GM12878 (cell line): Measurements from ENCODE around the gene CCT4. TPM values are rescaled to one million over a fixed set of nuclear protein-coding genes. Genes with fewer than 3 reads are reported as not detected.

Experiments used
- ATAC-seq: fragments of 200-7000 bp; cut with Tn5 transposase; 3 replicates; pipeline ENCODE4 v1.9.1; 2020; ENCODE audit warnings: mild to moderate bottlenecking, moderate library complexity
- BruUV-seq: library from RNA; stranded (reverse); fragments of 400-500 nt; replicated peaks from 2 replicates; lab custom pipeline; 2021; lab: Mats Ljungman, UMichigan
- CTCF ChIA-PET: fragments of 300-600 bp; sonication (Branson Sonifier 250); formaldehyde crosslinking; extraction: SDS; loops from one replicate; lab custom pipeline; 2021; ENCODE audit warnings: inconsistent platforms; lab: Yijun Ruan, JAX
- POLR2A ChIA-PET: fragments of 350-600 bp; formaldehyde crosslinking; extraction: SDS; loops from one replicate; lab custom pipeline; 2021; ENCODE audit warnings: inconsistent platforms; lab: Charles Lee
- RAD21 ChIA-PET: fragments of 300-600 bp; sonication (Branson Sonifier 250); formaldehyde crosslinking; loops from one replicate; lab custom pipeline; 2023; ENCODE audit warnings: antibody characterized with exemption; ENCODE audit not compliant: unreplicated experiment; lab: Charles Lee
- SMC1A ChIA-PET: fragments of 300-600 bp; sonication (Branson Sonifier 250); formaldehyde crosslinking; loops from one replicate; lab custom pipeline; 2023; ENCODE audit not compliant: unreplicated experiment, uncharacterized antibody; lab: Charles Lee
- DNase-seq: peaks from one replicate; pipeline ENCODE4 v3.0.0-alpha.2; 2011; ENCODE audit warnings: low read depth, low spot score
- FAIRE-seq: peaks from 3 replicates; lab custom pipeline; 2011; peaks lifted over from hg19 to GRCh38; lab: Jason Lieb, UNC
- H2AFZ ChIP-seq: 2 replicates; pipeline ENCODE4 v1.6.0; 2011; ENCODE audit warnings: low read depth, low read length, control low read depth; ENCODE audit not compliant: control insufficient read depth
- H3K27ac ChIP-seq: 2 replicates; pipeline ENCODE4 v1.5.1; 2011; ENCODE audit warnings: control low read depth; ENCODE audit not compliant: control insufficient read depth, insufficient read depth
- H3K27me3 ChIP-seq, 2 experiments: replicated peaks in 1 of 2; 2 replicates each; pipeline versions ENCODE4 v1.6.0 to v1.6.1; 2011; ENCODE audit warnings: low read length in 1 of 2; ENCODE audit not compliant: control insufficient read depth in 2 of 2, insufficient read depth in 2 of 2
- H3K36me3 ChIP-seq, 2 experiments: 2 replicates each; pipeline ENCODE4 v1.5.1; 2011; ENCODE audit warnings: low read length in 1 of 2; ENCODE audit not compliant: control insufficient read depth in 2 of 2, insufficient read depth in 2 of 2
- H3K4me1 ChIP-seq: 2 replicates; pipeline ENCODE4 v1.6.1; 2011; ENCODE audit warnings: mild to moderate bottlenecking, low read length, moderate library complexity, mixed read lengths; ENCODE audit not compliant: control insufficient read depth, insufficient read depth
- H3K4me2 ChIP-seq: 2 replicates; pipeline ENCODE4 v1.6.0; 2011; ENCODE audit warnings: control low read depth; ENCODE audit not compliant: control insufficient read depth, insufficient read depth
- H3K4me3 ChIP-seq: fragments of 200-600 bp; sonication (generic); 2 replicates; pipeline ENCODE4 v1.5.1; 2016
- H3K79me2 ChIP-seq: 2 replicates; pipeline ENCODE4 v1.6.0; 2011; ENCODE audit warnings: low read length; ENCODE audit not compliant: control insufficient read depth, insufficient read depth
- H3K9ac ChIP-seq: 2 replicates; pipeline ENCODE4 v1.8.0; 2011; ENCODE audit warnings: low read length, control low read depth, mixed read lengths; ENCODE audit not compliant: control insufficient read depth, insufficient read depth
- H3K9me3 ChIP-seq: replicated peaks from 3 replicates; pipeline ENCODE4 v1.5.1; 2011; ENCODE audit warnings: mild to moderate bottlenecking, low read length; ENCODE audit not compliant: control insufficient read depth, insufficient read depth
- H4K20me1 ChIP-seq: 2 replicates; pipeline ENCODE4 v1.6.0; 2011; ENCODE audit not compliant: control insufficient read depth, insufficient read depth
- EGR1 ChIP-seq, 2 experiments: IDR thresholded peaks; 1 replicate in 1 of 2; 2 replicates in 1 of 2; pipeline ENCODE4 v1.6.1; 2011 to 2012; ENCODE audit warnings: low read depth in 2 of 2, low read length in 2 of 2, borderline replicate concordance in 1 of 2, mild to moderate bottlenecking in 1 of 2, moderate library complexity in 1 of 2
- JUNB ChIP-seq: IDR thresholded peaks from 2 replicates; pipeline ENCODE4 v1.6.1; 2016; ENCODE audit warnings: antibody characterized with exemption, mild to moderate bottlenecking
- TCF7 ChIP-seq: IDR thresholded peaks from 2 replicates; pipeline ENCODE4 v1.6.1; 2014; ENCODE audit warnings: antibody characterized with exemption, borderline replicate concordance
- WGBS: methylation state at CpG from one replicate; pipeline ENCODE4 v1.1.6; 2016; ENCODE audit warnings: low lambda C conversion rate; ENCODE audit not compliant: insufficient replicate concordance, insufficient coverage; ENCODE audit errors: missing lambda C conversion rate; 5-methylcytosine and 5-hydroxymethylcytosine counted together
- in situ Hi-C: fragments of 300-500 bp; cut with MboI; formaldehyde crosslinking; loops from 9 replicates; pipeline ENCODE4 v1.14.3; 2018; ENCODE audit warnings: mixed read lengths
- intact Hi-C: fragments of 100-400 bp; cut with micrococcal nuclease; formaldehyde crosslinking; loops from one replicate; pipeline ENCODE4 v1.14.2; 2022; ENCODE audit not compliant: unreplicated experiment
- polyA plus RNA-seq, 11 experiments: library from polyadenylated mRNA; depleted of rRNA in 4 of 11; unstranded in 6 of 11; stranded (reverse) in 5 of 11; fragments of >200 nt; fragmentation: Nextera tagmentation in 4 of 11; fragmentation: Illumina TruSeq in 1 of 11; extraction: Ambion mirVana in 4 of 11; extraction: Trizol in 1 of 11; gene quantifications; 1 replicate in 1 of 11; 2 replicates in 10 of 11; pipeline versions ENCODE4 v1.2.1 to v1.2.3, GENCODE V29; 2011 to 2016; ENCODE audit warnings: inconsistent platforms in 2 of 11, missing spikeins in 2 of 11, low read depth in 1 of 11
- total RNA-seq, 4 experiments: library from RNA; depleted of rRNA in 3 of 4; stranded (reverse); fragments of >200 nt in 3 of 4; fragmentation: Illumina TruSeq in 1 of 4; extraction: Trizol in 1 of 4; gene quantifications; 2 replicates each; pipeline versions ENCODE4 v1.2.1 to v1.2.3, GENCODE V29; 2013 to 2021
- TF ChIP-seq, protein P1 (sequence below): IDR thresholded peaks from 2 replicates; pipeline ENCODE4 v1.6.1; 2012; ENCODE audit warnings: low read length, inconsistent platforms

The CCT4 gene
- total and polyA plus RNA-seq, 10 of the 15 experiments (the other 5 are each of a cell fraction or from before 2014, with no cell fraction given), result 76.6 to 320 (median 211) TPM

DNA sequence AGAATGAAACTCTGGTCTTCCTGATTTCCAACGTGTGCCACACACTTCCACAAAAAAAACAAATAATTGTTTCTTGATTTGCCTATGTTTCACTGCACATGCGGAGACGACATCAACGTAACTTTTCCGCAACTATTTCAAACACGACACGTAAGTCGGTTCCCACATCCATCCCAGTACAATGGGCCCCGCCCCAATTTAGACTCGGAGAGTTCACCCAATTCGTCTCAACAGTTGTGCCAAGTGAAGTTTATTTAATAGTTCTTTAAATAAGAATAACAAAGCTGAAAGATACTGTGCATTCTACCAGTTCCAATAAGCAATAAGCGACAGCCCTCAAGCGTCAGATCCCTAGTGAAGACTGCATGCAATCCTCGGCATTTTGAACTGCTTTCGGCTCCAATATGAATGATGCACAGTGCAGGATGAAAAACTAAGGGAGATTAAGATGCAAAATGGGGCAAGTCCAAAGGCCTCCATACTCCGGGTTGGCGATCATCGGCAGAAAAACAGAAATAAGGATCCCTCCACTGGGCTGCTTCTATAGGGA lies 664 bp downstream of the CCT4 start:
- peak overlapping the region; percentile 86 for H3K27ac ChIP-seq
- ATAC-seq (peak; percentile 5), DNase-seq (no peak), FAIRE-seq (no peak)
- H3K9me3 ChIP-seq, result no peaks in the 10 kb centered on the region
- H3K4me1 ChIP-seq, result peaks cover 3% of the 10 kb centered on the region; the same call in 1 of the 2 replicates
- ChIA-PET RAD21 (no interaction called here), POLR2A (interaction anchor here (0.6 kb wide), 1 partner anchor 182 kb away, joined by 3 read pairs; no protein-coding TSS in a partner anchor), SMC1A (interaction anchor here (1.2 to 1.5 kb wide), 3 partner anchors 8 to 182 kb away, joined by 3 to 4 read pairs (median 3); partner anchors contain the start of gene FAM161A), CTCF (no interaction called here)
- H3K36me3 ChIP-seq, result peaks cover under 1 to 15% of the 10 kb centered on the region in 2 experiments
- H3K9ac ChIP-seq, result peak overlapping the region; percentile 95
- TF ChIP-seq TCF7 (0 out of 2 replicates have a peak, but pooled peaks have one; percentile 29), JUNB (no peak), EGR1 (IDR thresholded peaks at IDR 0.05; ENCODE audit: borderline replicate concordance in 1 of 2, low read depth in 2 of 2, low read length in 2 of 2) (no peak)
- TF ChIP-seq, protein P1, sequence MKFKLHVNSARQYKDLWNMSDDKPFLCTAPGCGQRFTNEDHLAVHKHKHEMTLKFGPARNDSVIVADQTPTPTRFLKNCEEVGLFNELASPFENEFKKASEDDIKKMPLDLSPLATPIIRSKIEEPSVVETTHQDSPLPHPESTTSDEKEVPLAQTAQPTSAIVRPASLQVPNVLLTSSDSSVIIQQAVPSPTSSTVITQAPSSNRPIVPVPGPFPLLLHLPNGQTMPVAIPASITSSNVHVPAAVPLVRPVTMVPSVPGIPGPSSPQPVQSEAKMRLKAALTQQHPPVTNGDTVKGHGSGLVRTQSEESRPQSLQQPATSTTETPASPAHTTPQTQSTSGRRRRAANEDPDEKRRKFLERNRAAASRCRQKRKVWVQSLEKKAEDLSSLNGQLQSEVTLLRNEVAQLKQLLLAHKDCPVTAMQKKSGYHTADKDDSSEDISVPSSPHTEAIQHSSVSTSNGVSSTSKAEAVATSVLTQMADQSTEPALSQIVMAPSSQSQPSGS, result no peak
- peaks cover 2% of the 10 kb centered on the region; the same call in 1 of the 2 replicates for H4K20me1 ChIP-seq
- in situ Hi-C loops (no loop called here), intact Hi-C loops (loop anchor here (5.0 to 10.0 kb wide), 2 partner anchors 125 to 193 kb away; no protein-coding TSS in a partner anchor)
- BruUV-seq, result no TSS peak
- peak overlapping the region; percentile 89 for H2AFZ ChIP-seq
- H3K4me2 ChIP-seq, result peak overlapping the region; percentile 70
- no peaks in the 10 kb centered on the region for H3K27me3 ChIP-seq
- H3K4me3 ChIP-seq, result peak overlapping the region; percentile 78
- H3K79me2 ChIP-seq, result peaks cover 40% of the 10 kb centered on the region
- under 1% methylated on average over 18 of the region's 18 CpGs for WGBS
